Fibroblast of mammary gland (primary cell): ENCODE measurements around the gene DYNC2I2.

Experiments
- DNase-seq: peaks from one replicate; pipeline ENCODE4 v3.0.0-alpha.2; 2010; ENCODE audit warnings: low read depth
- H3K4me3 ChIP-seq: 2 replicates; pipeline ENCODE4 v1.5.1; 2011; ENCODE audit warnings: low read depth, mild to moderate bottlenecking, low read length, moderate library complexity; ENCODE audit not compliant: control insufficient read depth
- CTCF ChIP-seq: conservative IDR thresholded peaks from 2 replicates; pipeline ENCODE4 v1.5.1; 2011; ENCODE audit warnings: low read depth, low read length, inconsistent platforms; ENCODE audit not compliant: control insufficient read depth, insufficient read depth

Gene DYNC2I2

GRCh38 chr9:128643519-128644300 is 12.9 kb downstream of the DYNC2I2 start:
- H3K4me3 ChIP-seq: no peak overlapping the region
- no peak for DNase-seq
- no peak for TF ChIP-seq CTCF

DNA sequence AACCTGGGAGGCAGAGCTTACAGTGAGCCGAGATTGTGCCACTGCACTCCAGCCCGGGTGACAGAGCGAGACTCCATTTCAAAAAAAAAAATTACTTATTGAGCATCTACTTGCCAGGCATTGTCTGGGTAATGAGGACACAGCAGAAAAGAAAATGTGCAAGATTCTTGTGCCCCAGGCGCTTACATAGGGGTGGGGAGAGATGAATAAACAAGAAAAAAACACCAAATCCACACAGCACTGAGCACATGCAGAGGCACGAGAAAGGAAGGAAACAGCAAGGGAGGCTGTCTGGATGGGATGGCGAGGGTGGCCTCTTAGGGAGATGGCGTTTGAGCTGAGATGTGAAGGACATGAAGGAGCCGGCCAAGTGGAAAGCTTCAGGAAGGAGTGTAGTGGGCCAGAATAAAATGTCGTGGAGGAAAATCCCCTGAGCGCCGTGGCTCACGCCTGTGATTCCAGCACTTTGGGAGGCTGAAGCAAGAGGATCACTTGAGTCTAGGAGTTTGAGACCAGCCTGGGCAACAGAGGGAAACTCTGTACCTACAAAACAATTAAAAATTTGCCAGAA is 13.9 kb downstream of the DYNC2I2 start:
- no peak overlapping the region for H3K4me3 ChIP-seq
- TF ChIP-seq CTCF: no peak
- DNase-seq: no peak

- H3K4me3 ChIP-seq: no peak overlapping the region
- no peak for TF ChIP-seq CTCF
- no peak for DNase-seq
These were observed 16.0 kb downstream of the DYNC2I2 start for GRCh38 chr9:128640603-128641002.

DNA sequence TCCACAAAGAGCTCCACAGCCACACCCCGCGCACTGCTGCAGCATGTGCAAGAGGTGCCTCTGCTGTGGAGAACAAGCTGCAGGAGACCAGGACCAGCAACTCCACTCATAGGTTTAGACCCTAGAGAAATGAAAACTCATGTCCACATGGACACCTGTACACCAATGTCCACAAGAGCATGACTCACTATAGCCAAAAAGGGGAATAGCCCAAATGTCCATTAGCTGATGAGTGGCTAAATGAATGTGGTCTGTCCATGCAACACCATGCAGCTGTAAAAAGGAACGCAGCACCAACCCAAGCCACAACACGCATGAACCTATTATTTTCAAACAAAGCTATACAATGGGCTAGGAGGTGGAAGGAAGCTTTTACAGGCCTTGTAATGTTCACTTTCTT is 18.1 kb downstream of the DYNC2I2 start:
- TF ChIP-seq CTCF: no peak
- no peak for DNase-seq
- no peak overlapping the region for H3K4me3 ChIP-seq

- DNase-seq: no peak
- H3K4me3 ChIP-seq: no peak overlapping the region
- TF ChIP-seq CTCF: no peak
These were observed 19.0 kb downstream of the DYNC2I2 start for GRCh38 chr9:128637656-128638055.

DNA sequence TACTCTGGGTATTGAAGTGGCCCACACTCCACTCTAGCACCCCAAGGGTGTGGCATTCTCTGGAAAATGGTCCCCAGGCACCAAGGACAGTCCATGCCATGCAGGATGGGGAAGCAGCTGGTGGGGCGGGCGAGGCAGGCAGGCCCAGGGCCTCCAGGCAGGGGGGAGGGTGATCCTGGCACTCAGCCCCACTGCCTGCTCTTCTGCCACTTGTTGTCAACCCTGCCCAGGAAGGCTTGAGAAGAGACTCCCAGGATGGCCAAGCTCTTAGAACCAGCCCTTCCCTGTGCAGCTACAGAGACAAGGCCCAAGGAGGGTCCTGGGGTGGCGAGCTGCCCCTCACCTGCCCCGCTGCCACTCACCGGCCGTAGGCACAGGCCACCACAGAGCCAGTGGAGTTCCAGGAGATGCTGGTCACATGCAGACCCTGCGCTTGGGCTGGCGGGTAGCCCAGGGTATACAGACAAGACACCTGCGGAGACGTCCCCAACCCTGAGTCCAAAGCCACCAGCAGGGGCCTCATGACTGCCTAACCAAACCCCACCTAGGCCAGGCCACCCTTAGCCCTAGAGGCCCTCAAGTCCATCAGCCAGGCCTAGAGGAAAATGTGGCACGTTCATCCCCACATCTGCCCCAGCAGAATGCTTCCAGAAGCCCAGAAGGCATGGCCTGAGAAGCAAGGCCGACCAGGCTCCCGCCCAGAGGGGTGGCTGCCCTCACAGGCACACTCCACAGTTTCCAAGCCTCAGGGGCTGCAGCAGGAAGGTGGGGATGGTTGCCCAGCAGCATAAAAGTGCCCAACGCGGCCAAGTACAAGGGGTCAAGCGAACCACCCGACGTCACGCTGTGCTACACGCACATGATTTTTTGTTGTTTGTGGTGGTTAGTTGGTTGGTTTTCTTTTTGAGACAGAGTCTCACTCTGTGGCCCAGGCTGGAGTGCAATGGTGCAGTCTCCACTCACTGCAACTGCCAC is 19.8 kb downstream of the DYNC2I2 start:
- H3K4me3 ChIP-seq: no peak overlapping the region
- no peak for TF ChIP-seq CTCF
- DNase-seq: no peak
